Fibroblast of lung (primary cell): ENCODE data around the gene DOK4. TPM values are rescaled to one million over a fixed set of nuclear protein-coding genes. Genes with fewer than 3 reads are reported as not detected.

ENCODE experiments used
- DNase-seq, 2 donors: peaks; one replicate each; pipeline versions ENCODE4 v3.0.0 to v3.0.0-alpha.2; 2010; ENCODE audit warnings: low read depth in 2 of 2
- H2AFZ ChIP-seq: 2 replicates; pipeline ENCODE4 v1.5.1; 2012; ENCODE audit warnings: low read length, control low read depth, inconsistent platforms
- H3K27ac ChIP-seq: 2 replicates; pipeline ENCODE4 v1.5.1; 2011; ENCODE audit warnings: low read length, control low read depth; ENCODE audit not compliant: insufficient read depth
- H3K27me3 ChIP-seq: 2 replicates; pipeline ENCODE4 v1.5.1; 2011; ENCODE audit warnings: mild to moderate bottlenecking, low read length; ENCODE audit not compliant: control insufficient read depth, insufficient read depth
- H3K36me3 ChIP-seq: 2 replicates; pipeline ENCODE4 v1.5.1; 2011; ENCODE audit warnings: low read length; ENCODE audit not compliant: control insufficient read depth, insufficient read depth
- H3K4me1 ChIP-seq: 2 replicates; pipeline ENCODE4 v1.5.1; 2011; ENCODE audit warnings: low read length; ENCODE audit not compliant: control insufficient read depth, insufficient read depth; ENCODE audit errors: extremely low read depth
- H3K4me2 ChIP-seq: 2 replicates; pipeline ENCODE4 v1.5.1; 2011; ENCODE audit warnings: low read length, control low read depth; ENCODE audit not compliant: insufficient read depth; ENCODE audit errors: extremely low read depth
- H3K4me3 ChIP-seq, 4 experiments: fragments of 200-600 bp in 1 of 4; sonication (generic) in 1 of 4; replicated peaks in 1 of 4; 2 replicates each; pipeline ENCODE4 v1.5.1; 2011 to 2016; ENCODE audit warnings: low read length in 4 of 4, low read depth in 3 of 4, mild to moderate bottlenecking in 3 of 4, control low read depth in 2 of 4, inconsistent platforms in 1 of 4, mixed read lengths in 1 of 4; ENCODE audit not compliant: insufficient read depth in 1 of 4; ENCODE audit errors: control extremely low read depth in 1 of 4
- H3K79me2 ChIP-seq: 2 replicates; pipeline ENCODE4 v1.5.1; 2012; ENCODE audit warnings: mild to moderate bottlenecking, low read length, inconsistent platforms; ENCODE audit not compliant: control insufficient read depth, insufficient read depth
- H3K9ac ChIP-seq: 2 replicates; pipeline ENCODE4 v1.5.1; 2011; ENCODE audit warnings: mild to moderate bottlenecking, low read length, control low read depth; ENCODE audit not compliant: insufficient read depth
- H3K9me3 ChIP-seq: 2 replicates; pipeline ENCODE4 v1.5.1; 2012; ENCODE audit warnings: low read depth, low read length; ENCODE audit not compliant: control insufficient read depth, insufficient read depth
- H4K20me1 ChIP-seq: 2 replicates; pipeline ENCODE4 v1.5.1; 2011; ENCODE audit warnings: low read length; ENCODE audit not compliant: control insufficient read depth, insufficient read depth; ENCODE audit errors: extremely low read depth
- EZH2 ChIP-seq: IDR thresholded peaks from 2 replicates; pipeline ENCODE4 v1.5.1; 2012; ENCODE audit warnings: low read length, control low read depth, mild to moderate bottlenecking; ENCODE audit errors: missing control alignments
- polyA minus RNA-seq: library from RNA; depleted of rRNA, polyadenylated mRNA; stranded (reverse); fragments of >200 nt; gene quantifications from 2 replicates; pipeline ENCODE4 v1.2.3, GENCODE V29; 2011; ENCODE audit warnings: low replicate concordance
- polyA plus RNA-seq, 2 donors: library from polyadenylated mRNA; depleted of rRNA in 1 of 2; stranded (reverse) in 1 of 2; unstranded in 1 of 2; fragments of >200 nt; gene quantifications; 2 replicates each; pipeline ENCODE4 v1.2.1, GENCODE V29; 2011 to 2012; ENCODE audit warnings: missing spikeins in 1 of 2
- total RNA-seq: library from RNA; depleted of rRNA; stranded (reverse); fragments of >200 nt; gene quantifications from 2 replicates; pipeline ENCODE4 v1.2.1, GENCODE V29; 2014
- TF ChIP-seq, protein P1 (sequence below), 2 donors: IDR thresholded peaks in 1 of 2; conservative IDR thresholded peaks in 1 of 2; 1 replicate in 1 of 2; 2 replicates in 1 of 2; pipeline ENCODE4 v1.5.1; 2011 to 2012; ENCODE audit warnings: low read length in 2 of 2, control low read depth in 1 of 2, inconsistent platforms in 1 of 2, low read depth in 1 of 2, mild to moderate bottlenecking in 1 of 2

DOK4 gene
- total RNA-seq = 12.3 and 12.6 TPM in 2 replicates
- 11.6 and 15.0 TPM in 2 replicates for polyA plus RNA-seq
- polyA plus RNA-seq (2012) = 16.6 and 18.1 TPM in 2 replicates
- 23.2 and 30.7 TPM in 2 replicates for polyA minus RNA-seq

DNA sequence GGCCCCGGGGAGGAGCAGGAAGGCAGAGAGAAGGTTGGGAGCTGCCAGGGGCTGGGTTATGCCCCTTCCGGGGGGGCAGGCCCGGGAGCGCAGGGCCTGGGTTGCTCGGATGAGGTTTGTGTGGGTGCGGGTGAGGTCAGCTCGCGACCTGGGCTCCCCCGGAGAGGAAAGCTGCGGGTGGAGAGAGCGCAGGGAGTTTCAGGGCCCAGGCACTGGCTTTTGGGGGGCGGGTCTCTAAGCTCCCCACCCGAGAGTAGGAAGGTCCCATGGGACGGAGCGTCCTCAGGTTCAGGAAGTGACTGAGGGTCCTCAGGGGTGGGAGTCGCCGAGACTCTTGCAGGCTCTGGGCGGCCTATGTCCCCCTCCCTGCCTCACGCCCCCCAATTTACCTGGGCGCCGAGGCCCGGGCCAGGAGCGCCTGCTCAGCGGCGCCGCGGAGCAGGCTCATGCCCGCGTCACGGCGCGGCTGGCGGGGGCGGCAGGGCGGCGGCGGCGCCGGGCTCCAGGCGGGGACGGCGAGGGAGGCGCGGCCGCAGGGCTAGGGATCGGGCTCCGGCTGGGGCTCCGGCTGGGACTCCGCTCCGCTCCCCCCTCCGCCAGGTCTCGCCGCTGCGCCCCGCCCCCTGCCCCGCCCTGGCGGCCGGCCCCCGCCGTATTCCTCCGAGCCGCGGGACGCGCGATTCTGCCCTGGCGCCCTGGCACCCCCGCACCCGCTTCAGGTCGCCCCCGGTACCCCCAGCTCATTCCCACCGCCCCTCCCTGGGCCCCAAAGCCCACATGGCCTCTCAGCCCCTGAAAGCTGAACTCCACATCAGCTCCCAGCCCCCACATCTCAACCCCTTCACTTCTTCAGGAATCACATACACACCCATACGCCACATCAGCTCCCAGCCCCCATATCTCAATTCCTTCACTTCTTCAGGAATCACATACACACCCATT, at the start of gene DOK4:
Gene DOK4, minus strand, starts transcription at position 578 of the 942 bp plus-strand sequence. CDS start 6,986 bp downstream, outside the sequence.
- Histone ChIP-seq H2AFZ (peak within 1 kb of the TSS; percentile 93), H3K9ac (peak within 1 kb of the TSS; percentile 57), H3K27ac (no peak within 1 kb of the TSS), H3K4me3 (peak within 1 kb of the TSS; percentile 46 to 71 (median 58)), H4K20me1 (no peaks in the 10 kb centered on the region), H3K4me2 (peak within 1 kb of the TSS; percentile 71), H3K9me3 (no peaks in the 10 kb centered on the region), H3K79me2 (no peaks in the 10 kb centered on the region), H3K27me3 (no peaks in the 10 kb centered on the region), H3K4me1 (no peaks in the 10 kb centered on the region), H3K36me3 (no peaks in the 10 kb centered on the region)
- TF ChIP-seq, protein P1, sequence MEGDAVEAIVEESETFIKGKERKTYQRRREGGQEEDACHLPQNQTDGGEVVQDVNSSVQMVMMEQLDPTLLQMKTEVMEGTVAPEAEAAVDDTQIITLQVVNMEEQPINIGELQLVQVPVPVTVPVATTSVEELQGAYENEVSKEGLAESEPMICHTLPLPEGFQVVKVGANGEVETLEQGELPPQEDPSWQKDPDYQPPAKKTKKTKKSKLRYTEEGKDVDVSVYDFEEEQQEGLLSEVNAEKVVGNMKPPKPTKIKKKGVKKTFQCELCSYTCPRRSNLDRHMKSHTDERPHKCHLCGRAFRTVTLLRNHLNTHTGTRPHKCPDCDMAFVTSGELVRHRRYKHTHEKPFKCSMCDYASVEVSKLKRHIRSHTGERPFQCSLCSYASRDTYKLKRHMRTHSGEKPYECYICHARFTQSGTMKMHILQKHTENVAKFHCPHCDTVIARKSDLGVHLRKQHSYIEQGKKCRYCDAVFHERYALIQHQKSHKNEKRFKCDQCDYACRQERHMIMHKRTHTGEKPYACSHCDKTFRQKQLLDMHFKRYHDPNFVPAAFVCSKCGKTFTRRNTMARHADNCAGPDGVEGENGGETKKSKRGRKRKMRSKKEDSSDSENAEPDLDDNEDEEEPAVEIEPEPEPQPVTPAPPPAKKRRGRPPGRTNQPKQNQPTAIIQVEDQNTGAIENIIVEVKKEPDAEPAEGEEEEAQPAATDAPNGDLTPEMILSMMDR (conservative IDR thresholded peaks at IDR 0.05 in 1 of 2, IDR thresholded peaks at IDR 0.05 in 1 of 2; ENCODE audit: low read depth in 1 of 2, low read length in 2 of 2) = no peak
- no peak for TF ChIP-seq EZH2
- peak; percentile 49 to 69 for DNase-seq

DNA sequence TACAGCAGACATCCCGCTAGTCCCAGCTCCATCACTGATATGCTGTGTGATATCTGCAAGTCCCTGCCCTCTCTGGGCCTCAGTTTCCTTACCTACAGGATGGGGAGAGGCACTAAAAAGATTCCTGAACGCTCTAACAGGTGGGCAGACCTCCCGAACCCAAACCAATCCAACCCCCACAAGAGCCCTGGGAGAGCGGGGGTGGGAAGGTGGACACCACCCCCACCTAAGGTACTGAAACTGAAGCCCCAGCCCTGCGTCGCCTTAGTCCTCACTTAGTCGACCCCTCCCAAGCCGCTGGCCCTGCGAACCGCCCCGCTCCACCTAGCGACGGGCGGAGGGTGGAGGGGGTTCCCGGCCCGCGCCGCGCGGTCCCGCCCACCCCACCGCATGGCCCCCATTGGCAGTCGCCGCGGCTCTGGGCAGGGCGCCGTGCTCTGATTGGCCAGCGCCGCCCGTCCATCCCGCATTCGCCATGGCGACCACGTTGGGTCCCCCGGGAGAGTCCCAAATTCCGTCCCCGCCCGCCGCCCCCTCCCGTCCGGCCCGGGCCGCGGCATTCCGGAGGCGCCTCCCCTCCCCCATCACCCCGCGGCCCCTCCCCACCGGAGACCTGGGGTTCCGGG, 49.5 kb upstream of the DOK4 start:
- Histone ChIP-seq H3K4me2 (peak overlapping the region; percentile 79), H2AFZ (peak overlapping the region; percentile 93), H3K79me2 (no peaks in the 10 kb centered on the region), H3K9ac (peak overlapping the region; percentile 65), H3K36me3 (no peaks in the 10 kb centered on the region), H4K20me1 (no peaks in the 10 kb centered on the region), H3K4me1 (peaks cover 13% of the 10 kb centered on the region), H3K4me3 (peak overlapping the region; percentile 83 to 91 (median 88)), H3K27me3 (no peaks in the 10 kb centered on the region), H3K27ac (peak overlapping the region; percentile 50), H3K9me3 (no peaks in the 10 kb centered on the region)
- DNase-seq = peak; percentile 88 to 90
- TF ChIP-seq, protein P1 (conservative IDR thresholded peaks at IDR 0.05 in 1 of 2, IDR thresholded peaks at IDR 0.05 in 1 of 2; ENCODE audit: low read depth in 1 of 2, low read length in 2 of 2) = no peak
- no peak for TF ChIP-seq EZH2
